A172 (cell line): ENCODE data around the gene MPPED1. TPM values are rescaled to one million over a fixed set of nuclear protein-coding genes. Genes with fewer than 3 reads are reported as not detected.

Experiments used
- DNase-seq: peaks from one replicate; pipeline ENCODE4 v3.0.0-alpha.2; 2015; ENCODE audit warnings: low spot score
- total RNA-seq: library from RNA; depleted of rRNA; stranded (reverse); fragments of >200 nt; shearing (Covaris generic); gene quantifications from 2 replicates; pipeline ENCODE4 v1.2.3, GENCODE V29; 2014; rRNA removed

The MPPED1 gene
- total RNA-seq, result not detected in 2 replicates

DNA sequence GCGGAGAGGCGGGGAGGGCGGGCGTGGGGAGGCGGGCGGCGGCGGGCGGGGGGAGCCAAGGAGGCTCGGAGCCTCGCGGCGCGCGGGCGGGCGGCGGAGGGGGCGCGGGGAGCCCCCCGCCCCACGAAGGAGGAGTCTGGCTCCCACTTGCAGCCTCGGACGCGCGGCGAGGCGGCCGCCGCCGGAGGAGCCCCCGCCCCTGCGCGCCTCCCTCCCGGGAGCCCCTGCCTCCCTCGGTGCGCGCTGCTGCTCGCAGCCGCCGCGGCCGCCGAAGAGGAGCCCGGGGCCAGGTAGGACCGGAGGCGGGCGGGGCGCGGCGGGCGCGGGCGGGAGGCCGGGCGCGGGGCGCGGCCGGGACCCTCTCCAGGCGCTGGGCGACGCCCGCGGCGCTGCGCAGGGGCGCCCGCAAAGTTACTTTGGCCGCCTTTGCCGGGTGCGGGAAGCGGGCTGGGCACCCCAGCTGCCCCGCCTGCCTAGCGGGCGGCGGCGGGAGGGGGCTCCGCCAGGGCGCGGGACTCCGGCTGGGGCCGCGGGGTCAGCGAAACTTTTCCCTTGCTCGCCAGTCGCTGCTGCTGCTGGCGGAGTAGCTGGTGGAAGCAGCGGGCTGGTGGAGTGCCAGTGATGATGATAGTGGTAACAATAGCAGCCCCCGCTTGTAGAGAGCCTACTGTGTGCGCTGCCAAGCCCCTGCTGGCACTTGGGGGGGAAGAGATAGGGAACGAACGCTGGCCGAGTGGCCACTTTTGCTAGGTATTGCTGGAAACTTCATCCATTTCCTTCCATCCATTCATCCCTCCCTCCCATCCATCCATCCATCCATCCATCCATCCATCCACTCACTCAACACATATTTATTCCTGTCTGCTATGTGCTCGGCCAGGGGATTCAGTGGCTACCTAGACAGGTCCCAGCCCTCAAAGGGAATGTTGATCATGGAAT, at the start of gene MPPED1:
Gene MPPED1 (plus strand): TSS at position 146 of the 939 bp plus-strand sequence. CDS start 12,972 bp downstream, outside the sequence.
- no peak for DNase-seq

DNA sequence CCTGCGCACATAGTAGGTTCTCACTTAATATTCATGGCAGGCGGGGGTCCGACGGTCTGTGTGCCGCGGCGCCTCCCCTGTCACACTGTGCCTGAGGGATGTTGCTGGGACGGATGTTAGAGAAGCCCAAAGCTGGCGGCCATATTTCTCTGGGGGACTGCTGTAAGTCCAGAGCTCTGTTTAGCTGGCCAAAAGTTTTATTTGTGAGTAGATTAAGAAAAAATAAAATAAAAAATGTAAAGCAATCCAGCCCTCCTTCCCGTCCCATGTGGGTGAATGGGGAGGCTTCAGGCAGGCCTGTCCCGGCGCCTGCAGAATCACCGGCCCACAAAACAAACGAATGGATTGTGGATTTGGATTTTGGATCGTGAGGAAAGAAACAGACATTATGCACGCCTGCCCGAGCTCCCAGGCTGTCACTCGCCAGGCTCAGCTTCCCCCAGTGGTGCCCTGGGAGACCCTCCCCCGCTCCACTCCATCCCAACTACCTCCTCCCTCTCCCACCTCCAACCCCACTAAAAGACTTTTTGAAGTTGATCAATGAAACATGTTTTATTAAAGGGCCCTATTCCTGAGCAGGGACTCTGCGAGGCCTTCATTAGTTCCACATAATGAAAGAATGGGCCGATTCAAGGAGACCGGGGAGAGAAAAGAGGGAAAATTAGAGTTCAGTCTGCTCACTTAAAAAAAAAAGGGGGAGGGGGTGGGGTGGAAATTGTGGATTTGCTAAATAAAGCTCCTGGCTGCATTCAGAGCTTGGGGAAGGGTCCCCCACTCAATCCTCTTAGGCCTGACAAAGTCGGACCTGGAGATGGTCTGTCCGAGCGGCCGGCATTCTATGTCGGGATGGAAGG, 48.3 kb upstream of the MPPED1 start:
- DNase-seq, result no peak

DNA sequence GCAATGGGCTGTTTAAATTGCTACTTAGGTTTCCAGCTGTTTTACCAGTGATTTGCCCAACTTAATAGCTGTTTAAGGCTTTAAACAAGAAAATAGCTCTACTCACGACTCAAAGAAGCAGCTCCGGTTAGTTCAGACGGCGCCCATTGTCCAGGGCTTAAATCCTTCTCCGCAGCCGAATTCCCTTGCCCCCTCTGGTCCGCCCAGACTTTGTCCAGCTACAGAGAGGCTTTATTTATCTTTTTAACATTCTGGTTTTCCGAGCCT, 47.7 kb upstream of the MPPED1 start:
- no peak for DNase-seq

- no peak for DNase-seq
Observed at GRCh38 chr22:43365715-43366440, 45.9 kb upstream of the MPPED1 start.

DNA sequence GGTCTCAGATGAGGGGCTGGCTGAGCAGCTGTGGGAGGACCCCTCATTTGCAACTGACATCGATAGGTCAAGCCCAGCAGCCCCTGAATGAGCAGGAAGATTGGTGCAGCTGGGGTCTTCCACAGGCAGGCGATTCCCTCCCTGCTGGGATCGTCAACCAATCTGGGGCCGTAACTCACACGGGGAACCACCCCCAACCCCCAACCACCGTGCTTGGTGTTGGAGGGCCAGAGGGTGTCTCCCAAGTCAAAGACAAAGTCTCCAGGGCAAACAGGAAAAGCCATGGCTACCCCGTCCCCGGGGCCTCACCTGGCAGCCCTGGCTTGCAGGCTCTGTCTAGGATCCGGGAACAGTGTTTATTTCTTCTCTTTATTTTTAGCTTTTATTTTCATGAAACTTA, 41.8 kb upstream of the MPPED1 start:
- no peak for DNase-seq

DNA sequence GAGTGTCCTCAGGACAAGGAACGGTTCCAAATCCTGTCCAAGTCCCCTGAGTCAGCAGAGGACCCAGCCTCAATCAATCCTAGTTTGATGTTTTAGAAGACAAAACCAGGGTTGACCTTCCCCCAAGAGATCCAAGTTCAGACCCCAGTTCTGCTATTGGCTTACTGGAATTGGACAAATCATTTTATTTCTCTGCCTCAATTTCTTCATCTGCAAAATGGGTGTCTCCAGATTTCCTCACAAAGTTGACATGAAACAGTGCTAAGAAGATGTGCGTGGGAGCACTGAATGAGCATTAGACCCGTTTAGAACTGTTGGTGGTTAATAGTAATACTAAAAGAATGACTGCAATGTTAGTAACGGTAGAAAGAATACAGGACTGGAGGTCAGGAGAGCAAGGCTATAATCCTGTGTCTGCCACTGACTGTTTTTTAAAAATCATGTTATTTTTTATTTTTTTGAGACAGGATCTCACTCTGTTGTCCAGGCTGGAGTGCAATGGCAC, 35.8 kb upstream of the MPPED1 start:
- DNase-seq, result no peak

DNA sequence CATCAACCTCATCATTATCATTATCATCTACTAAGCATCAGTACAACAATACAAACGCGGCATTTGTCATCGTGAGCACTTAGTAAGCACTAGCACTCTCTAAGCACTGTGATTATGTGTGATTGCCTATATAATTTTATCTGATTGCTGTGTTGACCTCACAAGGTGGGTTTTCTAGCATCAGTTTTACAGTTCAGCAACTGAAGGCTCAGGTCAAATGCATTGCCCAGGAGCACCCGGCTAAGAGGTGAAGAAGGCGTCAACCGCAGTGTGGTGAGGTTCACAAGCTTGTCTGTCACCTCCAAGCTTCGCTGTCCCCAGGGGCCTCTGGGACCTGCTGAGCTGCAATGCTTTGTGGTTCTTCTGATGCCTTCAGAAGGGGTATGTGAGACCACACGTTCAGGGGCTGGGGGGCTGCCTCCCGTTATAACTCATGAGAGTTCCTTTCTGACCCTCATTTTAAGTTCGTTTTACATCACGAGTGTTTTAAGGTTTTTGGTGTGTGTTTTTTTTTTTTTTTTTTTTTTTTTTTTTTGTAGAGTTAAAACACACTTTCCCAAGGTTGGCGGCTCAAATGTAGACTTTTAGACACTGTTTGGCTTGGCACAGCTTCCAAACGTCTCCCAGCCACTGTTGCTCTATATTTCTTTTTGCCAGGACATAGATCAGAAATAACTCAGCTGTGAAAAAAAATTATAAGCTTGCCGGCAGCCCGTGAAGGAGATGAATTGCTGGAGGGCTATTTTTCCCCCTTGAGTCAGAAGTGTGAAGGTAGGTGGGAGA, 34.9 kb upstream of the MPPED1 start:
- no peak for DNase-seq

DNA sequence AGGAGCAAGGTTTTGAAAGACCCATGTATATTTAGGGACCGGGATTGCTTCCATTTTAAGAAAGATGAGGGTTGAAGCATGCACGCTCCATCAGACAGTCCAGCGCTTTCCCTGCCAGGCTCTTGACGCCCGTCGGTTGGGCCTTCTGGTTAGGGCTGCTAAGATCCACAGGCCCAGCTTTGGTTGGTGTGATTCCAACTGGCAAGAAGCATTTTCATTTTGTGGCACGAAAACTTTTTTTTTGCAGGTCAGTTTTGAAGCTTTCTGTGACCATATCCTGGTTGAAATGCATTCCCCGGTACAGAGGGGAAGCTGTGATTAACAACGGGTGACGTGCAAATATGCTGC, 34.3 kb upstream of the MPPED1 start:
- no peak for DNase-seq

GRCh38 chr22:43377896-43378704, 33.7 kb upstream of the MPPED1 start:
- DNase-seq, result no peak

DNA sequence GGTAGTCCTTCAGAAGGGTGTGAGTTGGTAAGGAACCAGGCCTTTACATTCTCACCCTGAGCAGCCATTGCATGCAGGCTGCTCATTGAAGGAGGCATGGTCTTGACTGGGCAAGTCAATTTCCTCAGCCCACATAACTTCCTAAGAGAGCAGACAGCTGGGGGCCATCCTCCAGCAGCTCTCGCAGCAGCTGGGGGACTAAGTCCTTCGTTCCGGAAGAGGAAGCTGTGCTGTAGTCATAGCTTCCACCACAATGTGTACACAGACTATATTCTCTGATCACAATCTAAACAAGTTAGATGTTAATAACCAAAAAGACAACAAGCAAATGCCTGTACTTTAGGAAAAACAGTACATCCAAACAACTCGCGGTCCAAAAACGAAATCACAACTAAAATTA, 30.1 kb upstream of the MPPED1 start:
- DNase-seq, result no peak

DNA sequence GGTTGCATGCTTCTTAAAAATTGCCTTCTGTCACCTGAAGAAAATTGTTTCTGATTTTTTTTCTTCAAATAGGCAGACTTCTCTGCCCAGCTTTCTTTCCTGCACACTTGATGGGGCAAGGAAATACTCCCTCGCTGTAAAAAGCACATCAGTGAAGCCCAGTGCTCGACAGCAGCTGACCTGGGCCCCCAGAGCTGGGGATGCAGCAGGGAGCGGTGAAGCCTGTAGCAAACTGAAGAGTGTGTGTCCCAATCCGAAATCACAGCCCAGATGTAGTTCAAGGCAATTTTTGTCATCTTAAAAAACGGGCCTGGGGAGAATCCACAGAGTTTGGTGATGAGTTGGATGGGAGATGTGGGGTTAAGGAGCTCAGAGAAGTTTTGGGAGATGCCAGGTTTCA, 27.0 kb upstream of the MPPED1 start:
- DNase-seq, result no peak

- DNase-seq, result peak; percentile 36
Observed at GRCh38 chr22:43385770-43386641, 25.8 kb upstream of the MPPED1 start.

DNA sequence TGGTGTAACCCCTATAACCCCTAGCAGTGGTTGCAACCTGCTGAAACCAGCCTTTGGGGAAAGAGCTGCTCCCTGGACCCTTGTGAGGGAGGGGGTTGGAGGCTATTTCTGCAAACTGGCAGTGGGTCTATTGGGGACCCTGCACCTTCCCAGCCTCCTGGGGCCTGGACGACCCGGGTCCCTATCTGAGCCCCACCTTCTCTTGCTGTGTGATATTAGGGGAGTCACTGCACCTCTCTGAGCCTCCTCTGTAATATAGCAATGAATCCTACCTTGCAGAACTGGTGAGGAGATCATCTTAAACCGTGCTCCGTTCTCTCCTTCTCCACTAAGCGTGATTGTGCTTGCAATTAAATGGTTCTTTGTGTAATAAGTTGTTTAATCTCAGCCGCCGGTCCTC, 24.0 kb upstream of the MPPED1 start:
- DNase-seq, result no peak

DNA sequence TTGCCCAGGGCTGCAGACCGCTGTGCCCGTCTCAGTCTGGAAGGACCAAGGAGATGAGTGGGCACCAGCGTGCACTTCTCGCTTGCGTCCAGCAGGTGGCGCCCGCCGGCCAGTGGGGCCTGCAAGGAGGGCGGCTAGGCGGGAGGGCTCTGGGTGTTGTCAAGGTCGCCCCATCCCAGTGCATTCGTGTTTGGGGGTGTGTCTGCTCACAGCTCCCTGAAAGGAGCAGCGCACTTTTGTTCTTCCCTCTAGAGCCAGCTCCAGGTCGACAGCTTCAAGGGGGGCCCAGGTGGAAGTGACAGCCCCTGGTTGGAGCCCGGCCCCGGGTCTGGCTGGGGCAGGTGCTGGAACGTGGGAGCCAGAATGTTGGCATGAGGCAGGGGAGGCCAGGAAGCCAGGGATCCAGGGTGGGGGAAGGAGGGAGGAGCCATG, 23.4 kb upstream of the MPPED1 start:
- DNase-seq, result peak; percentile 35

GRCh38 chr22:43389227-43389836, 22.5 kb upstream of the MPPED1 start:
- DNase-seq, result no peak

DNA sequence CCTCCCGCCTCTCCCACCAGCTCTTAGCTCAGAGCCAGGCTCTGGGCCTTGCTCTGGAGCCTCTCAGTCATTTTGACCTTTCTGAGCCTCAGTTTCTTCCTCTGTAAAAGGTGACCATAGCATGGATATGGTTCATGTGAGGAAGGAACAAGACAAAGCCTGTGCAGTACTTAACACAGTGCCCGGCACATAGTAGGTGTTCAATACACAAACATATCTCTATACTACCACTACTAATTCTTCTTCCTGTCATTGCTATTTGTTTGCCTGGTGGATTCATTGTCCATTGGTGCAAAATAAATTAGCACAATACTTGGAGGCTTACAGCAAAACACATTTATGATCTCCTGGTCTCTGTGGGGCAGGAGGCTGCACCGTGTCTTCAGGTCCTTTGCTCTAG, 21.6 kb upstream of the MPPED1 start:
- DNase-seq, result no peak

GRCh38 chr22:43390872-43391271, 20.9 kb upstream of the MPPED1 start:
- no peak for DNase-seq

DNA sequence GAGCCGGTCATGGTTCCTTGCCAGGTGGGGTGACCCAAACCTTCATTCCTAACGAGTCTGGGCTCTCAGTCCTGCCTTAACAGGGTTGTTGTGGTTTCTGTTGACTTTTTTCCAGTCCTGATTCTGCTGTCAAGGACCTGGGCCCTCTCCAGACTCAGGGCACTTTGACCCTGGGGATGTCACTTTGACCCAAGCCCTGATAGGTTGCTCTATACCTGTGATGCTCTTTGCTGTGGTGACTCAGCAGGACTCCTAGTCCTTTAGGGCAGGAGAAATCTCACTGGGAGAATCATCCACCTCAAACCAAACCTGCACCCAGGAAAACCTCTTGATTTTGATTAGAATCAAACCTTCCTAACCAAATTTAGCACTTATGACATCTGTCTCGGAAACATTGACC, 20.5 kb upstream of the MPPED1 start:
- DNase-seq, result no peak

DNA sequence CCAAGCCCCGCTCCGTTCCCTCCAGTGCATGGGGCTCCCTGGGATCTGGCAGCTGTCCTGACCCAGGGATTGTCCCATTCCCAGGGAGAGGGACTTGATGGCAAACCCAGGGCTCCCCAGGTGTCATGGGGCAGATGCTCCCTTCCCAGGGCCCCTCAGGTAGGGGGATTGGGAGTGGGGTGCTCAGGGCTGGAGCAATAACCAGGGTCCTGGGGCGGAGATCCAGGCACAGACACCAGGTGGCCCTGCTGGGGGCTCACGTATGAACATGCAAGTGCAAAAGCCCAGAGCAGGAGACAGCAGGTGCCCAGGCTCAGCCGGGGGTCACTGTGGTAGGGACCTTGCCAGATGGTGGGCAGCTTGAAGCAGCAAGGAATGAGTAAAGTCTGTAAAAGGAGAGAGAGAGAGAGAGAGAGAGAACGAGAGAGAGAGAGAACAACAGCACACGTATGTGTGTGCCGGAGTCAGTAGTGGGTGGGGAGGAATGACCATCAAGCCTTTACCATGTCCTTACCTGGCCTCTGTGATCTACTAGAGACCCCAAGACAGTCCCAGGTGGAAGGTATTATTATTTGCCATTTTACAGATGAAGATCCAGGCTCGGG, 19.3 kb upstream of the MPPED1 start:
- no peak for DNase-seq
